OCI-LY1 (cell line): ENCODE data around the gene SLC22A3.
"Not testable (repeated sequence)": the region's sequence is repeated elsewhere in the genome, so short reads cannot be mapped to it uniquely, and the experiment has no call there.

Experiments
- H2AFZ ChIP-seq: fragments of 200-600 bp; sonication (generic), shearing (Covaris generic); 2 replicates; pipeline ENCODE4 v1.6.0; 2014; ENCODE audit warnings: antibody characterized with exemption, mild to moderate bottlenecking, low read length
- H3F3A ChIP-seq: fragments of 200-600 bp; sonication (generic), shearing (Covaris generic); 2 replicates; pipeline ENCODE4 v1.6.0; 2014; ENCODE audit warnings: mild to moderate bottlenecking, antibody characterized with exemption, low read length, moderate library complexity; ENCODE audit not compliant: insufficient read depth
- H3K27ac ChIP-seq: fragments of 200-600 bp; sonication (generic); 2 replicates; pipeline ENCODE4 v1.5.1; 2014; ENCODE audit warnings: low read length, mixed run types, mild to moderate bottlenecking, low read depth; ENCODE audit not compliant: poor library complexity, severe bottlenecking
- H3K27me3 ChIP-seq: fragments of 200-600 bp; sonication (generic); 2 replicates; pipeline ENCODE4 v1.6.0; 2014; ENCODE audit warnings: antibody characterized with exemption, mild to moderate bottlenecking, low read length, moderate library complexity; ENCODE audit not compliant: insufficient read depth
- H3K36me3 ChIP-seq: fragments of 200-600 bp; sonication (generic); 2 replicates; pipeline ENCODE4 v1.6.1; 2014; ENCODE audit warnings: mild to moderate bottlenecking, antibody characterized with exemption, low read length, moderate library complexity, mixed read lengths; ENCODE audit not compliant: insufficient read depth
- H3K4me1 ChIP-seq: fragments of 200-600 bp; sonication (generic); 2 replicates; pipeline ENCODE4 v1.5.1; 2014; ENCODE audit warnings: mild to moderate bottlenecking, low read length, moderate library complexity; ENCODE audit not compliant: insufficient read depth, severe bottlenecking
- H3K4me2 ChIP-seq: fragments of 200-600 bp; sonication (generic), shearing (Covaris generic); 2 replicates; pipeline ENCODE4 v1.6.1; 2014; ENCODE audit warnings: low read length
- H3K4me3 ChIP-seq: fragments of 200-600 bp; sonication (generic); 2 replicates; pipeline ENCODE4 v1.5.1; 2014; ENCODE audit warnings: low read length, low read depth, mild to moderate bottlenecking, mixed read lengths; ENCODE audit not compliant: poor library complexity, severe bottlenecking
- H3K79me2 ChIP-seq: fragments of 200-600 bp; shearing (Covaris generic); 2 replicates; pipeline ENCODE4 v1.6.1; 2016; ENCODE audit warnings: mixed run types, low read length, mixed read lengths; ENCODE audit not compliant: insufficient read depth
- H3K9ac ChIP-seq: fragments of 200-600 bp; sonication (generic), shearing (Covaris generic); 2 replicates; pipeline ENCODE4 v1.6.1; 2014; ENCODE audit warnings: mild to moderate bottlenecking, low read length, mixed read lengths
- H3K9me2 ChIP-seq: fragments of 200-600 bp; sonication (generic), shearing (Covaris generic); 2 replicates; pipeline ENCODE4 v1.6.1; 2014; ENCODE audit warnings: low read depth, mild to moderate bottlenecking, low read length, mixed read lengths
- H3K9me3 ChIP-seq: fragments of 200-600 bp; shearing (Covaris generic); 2 replicates; pipeline ENCODE4 v1.6.1; 2014; ENCODE audit warnings: low read length, mixed read lengths
- H4K20me1 ChIP-seq: fragments of 200-600 bp; sonication (generic), shearing (Covaris generic); 2 replicates; pipeline ENCODE4 v1.6.0; 2016; ENCODE audit warnings: mild to moderate bottlenecking, low read length; ENCODE audit not compliant: insufficient read depth
- CTCF ChIP-seq: fragments of 200-600 bp; sonication (generic), shearing (Covaris generic); IDR thresholded peaks from 2 replicates; pipeline ENCODE4 v1.5.1; 2017; ENCODE audit warnings: mild to moderate bottlenecking, antibody characterized with exemption, low read length, moderate library complexity, mixed read lengths
- EZH2 ChIP-seq: fragments of 200-600 bp; sonication (generic), shearing (Covaris generic); IDR thresholded peaks from 2 replicates; pipeline ENCODE4 v1.8.0; 2017; ENCODE audit warnings: borderline replicate concordance, mixed run types, mild to moderate bottlenecking, antibody characterized with exemption, low read length, moderate library complexity, mixed read lengths

Gene SLC22A3

DNA sequence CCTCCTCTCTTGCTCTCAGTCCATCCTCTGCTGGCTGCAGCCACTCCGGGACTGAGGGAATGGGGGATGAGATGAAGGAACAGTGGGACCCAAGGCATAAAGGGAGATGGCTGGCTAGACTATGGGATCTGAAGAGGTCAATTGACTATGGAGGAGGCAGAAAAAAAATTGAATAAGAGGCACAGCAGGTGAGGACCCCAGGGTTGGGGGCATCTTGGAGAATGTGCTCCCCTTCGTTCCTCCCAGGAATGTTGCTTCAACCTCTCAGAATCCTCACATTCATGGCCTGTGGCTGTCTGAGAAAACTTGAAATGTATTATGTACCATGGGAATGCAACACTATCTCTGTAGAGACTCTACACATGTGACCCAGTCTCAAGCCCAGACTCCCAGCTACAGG lies 121.0 kb downstream of the SLC22A3 start:
- Histone ChIP-seq H3K27me3 (no peaks in the 10 kb centered on the region), H3K9ac (no peak overlapping the region), H3K36me3 (no peaks in the 10 kb centered on the region), H3K27ac (no peak overlapping the region), H3K4me3 (no peak overlapping the region), H3K4me2 (no peak overlapping the region), H3F3A (no peaks in the 10 kb centered on the region), H3K9me2 (no peaks in the 10 kb centered on the region), H3K79me2 (no peaks in the 10 kb centered on the region), H4K20me1 (no peaks in the 10 kb centered on the region), H2AFZ (no peak overlapping the region), H3K4me1 (no peaks in the 10 kb centered on the region), H3K9me3 (no peaks in the 10 kb centered on the region)
- TF ChIP-seq CTCF (no peak), EZH2 (no peak)

GRCh38 chr6:160476056-160476455 lies 127.9 kb downstream of the SLC22A3 start:
- not testable (repeated sequence) for H3K4me1 ChIP-seq, H3K79me2 ChIP-seq, H3F3A ChIP-seq, H3K9me3 ChIP-seq, H3K9me2 ChIP-seq, H3K27ac ChIP-seq, H3K27me3 ChIP-seq, H2AFZ ChIP-seq, H3K4me2 ChIP-seq, H3K9ac ChIP-seq, H3K36me3 ChIP-seq, H3K4me3 ChIP-seq, H4K20me1 ChIP-seq

GRCh38 chr6:160477072-160477471 lies 128.9 kb downstream of the SLC22A3 start:
- not testable (repeated sequence) for H3K27ac ChIP-seq, H3K4me3 ChIP-seq, H3K4me1 ChIP-seq, H3K79me2 ChIP-seq, H2AFZ ChIP-seq, H3K27me3 ChIP-seq, H4K20me1 ChIP-seq, H3K4me2 ChIP-seq, H3K9ac ChIP-seq, H3K9me3 ChIP-seq, H3K9me2 ChIP-seq, H3K36me3 ChIP-seq, H3F3A ChIP-seq

GRCh38 chr6:160477901-160478300 lies 129.7 kb downstream of the SLC22A3 start:
- no peak overlapping the region for H3K9ac ChIP-seq
- H3K4me2 ChIP-seq, result no peak overlapping the region
- TF ChIP-seq EZH2 (no peak), CTCF (no peak)
- no peaks in the 10 kb centered on the region for H3K4me1 ChIP-seq
- H3K9me3 ChIP-seq, result no peaks in the 10 kb centered on the region
- H3K27me3 ChIP-seq, result no peaks in the 10 kb centered on the region
- no peaks in the 10 kb centered on the region for H4K20me1 ChIP-seq
- H3F3A ChIP-seq, result no peaks in the 10 kb centered on the region
- H3K79me2 ChIP-seq, result no peaks in the 10 kb centered on the region
- no peak overlapping the region for H3K4me3 ChIP-seq
- no peaks in the 10 kb centered on the region for H3K9me2 ChIP-seq
- H3K36me3 ChIP-seq, result no peaks in the 10 kb centered on the region
- H2AFZ ChIP-seq, result no peak overlapping the region
- no peak overlapping the region for H3K27ac ChIP-seq
